ENCODE results near the gene NABP2.
A peak's percentile ranks its signal among the peaks of the same experiment; 100 is the strongest.

Gene NABP2

DNA sequence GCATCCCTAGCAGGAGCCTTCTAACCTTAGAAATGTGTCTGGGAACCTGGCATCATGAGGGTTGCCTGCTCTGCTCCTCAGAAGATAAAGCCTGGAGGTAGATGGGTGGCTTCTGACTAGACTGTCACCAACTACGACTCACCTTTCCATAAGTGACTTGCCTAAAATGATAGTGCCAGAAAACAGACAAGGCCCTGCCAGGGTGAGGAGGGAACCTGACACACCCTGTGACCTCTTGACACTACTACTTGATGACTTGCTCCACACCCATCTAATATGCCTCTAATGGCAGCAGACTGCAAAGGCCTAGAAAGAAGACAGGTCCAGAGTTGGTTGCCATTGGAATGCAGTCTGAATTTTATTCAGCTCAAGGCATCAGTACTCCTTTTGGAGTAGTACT lies 11.8 kb upstream of the NABP2 start:
- no peaks in the 10 kb centered on the region for H3K9me3 ChIP-seq (ENCODE audit: control insufficient read depth, low read length)
- no peak overlapping the region for H3K4me3 ChIP-seq (ENCODE audit: insufficient read depth, low read depth, low read length)
- WGBS, 2 experiments: 92 to 94% methylated on average over 1 of the region's 1 CpG
- H3K36me3 ChIP-seq (ENCODE audit: control insufficient read depth, insufficient read depth, low read length): peaks cover 59% of the 10 kb centered on the region
- H3K4me1 ChIP-seq (ENCODE audit: control insufficient read depth, insufficient read depth, low read length): no peaks in the 10 kb centered on the region
- H3K27ac ChIP-seq (ENCODE audit: insufficient read depth, low read depth, low read length, poor library complexity, severe bottlenecking): no peak overlapping the region
- H3K27me3 ChIP-seq (ENCODE audit: control insufficient read depth, insufficient read depth, low read length, poor library complexity, severe bottlenecking): no peaks in the 10 kb centered on the region

DNA sequence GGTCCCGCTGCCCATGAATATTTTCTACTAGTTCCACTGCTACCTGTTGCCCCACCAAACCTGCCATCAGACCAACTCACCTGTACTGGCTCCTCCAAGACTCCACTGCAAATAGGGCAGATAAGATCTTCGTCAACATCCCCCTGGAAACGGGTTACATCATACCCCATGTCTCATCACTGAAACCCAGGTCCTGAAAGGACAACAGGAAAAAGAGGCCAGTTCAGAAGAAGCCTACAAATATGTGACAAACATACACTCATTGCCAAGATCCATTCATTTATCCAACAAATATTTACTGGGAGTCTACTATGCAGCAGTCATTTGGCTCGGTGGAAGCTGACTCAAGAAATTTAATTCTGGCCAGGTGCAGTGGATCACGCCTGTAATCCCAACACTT lies 10.3 kb upstream of the NABP2 start:
- Histone ChIP-seq H3K27ac (ENCODE audit: insufficient read depth, low read depth, low read length, poor library complexity, severe bottlenecking) (no peak overlapping the region), H3K36me3 (ENCODE audit: control insufficient read depth, insufficient read depth, low read length) (peaks cover 46% of the 10 kb centered on the region), H3K4me3 (ENCODE audit: insufficient read depth, low read depth, low read length) (no peak overlapping the region), H3K9me3 (ENCODE audit: control insufficient read depth, low read length) (no peaks in the 10 kb centered on the region), H3K4me1 (ENCODE audit: control insufficient read depth, insufficient read depth, low read length) (no peaks in the 10 kb centered on the region), H3K27me3 (ENCODE audit: control insufficient read depth, insufficient read depth, low read length, poor library complexity, severe bottlenecking) (no peaks in the 10 kb centered on the region)
- WGBS, 2 experiments: 90 to 94% methylated on average over 5 of the region's 5 CpGs

DNA sequence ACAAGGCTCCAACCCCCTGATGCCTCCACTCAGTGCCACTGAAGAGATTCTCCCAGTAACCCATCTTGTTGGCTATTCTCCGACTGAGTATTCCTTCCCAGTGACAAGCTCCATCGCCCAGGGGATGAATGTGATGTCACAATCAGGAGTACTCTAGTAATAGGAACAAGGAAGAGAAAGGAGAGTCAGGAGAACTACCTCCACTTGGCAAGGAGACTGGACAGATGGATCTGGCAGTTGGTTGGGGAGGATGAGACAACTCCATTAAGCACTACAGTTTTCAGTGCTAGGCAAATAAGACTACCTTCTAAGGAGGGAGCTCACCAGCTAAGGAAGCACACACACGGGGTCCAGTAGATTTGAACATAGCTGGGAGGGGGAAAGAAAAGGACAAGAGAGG lies 7.7 kb upstream of the NABP2 start:
- peaks cover 29% of the 10 kb centered on the region for H3K36me3 ChIP-seq (ENCODE audit: control insufficient read depth, insufficient read depth, low read length)
- peaks cover 4% of the 10 kb centered on the region for H3K4me1 ChIP-seq (ENCODE audit: control insufficient read depth, insufficient read depth, low read length)
- no peak overlapping the region for H3K27ac ChIP-seq (ENCODE audit: insufficient read depth, low read depth, low read length, poor library complexity, severe bottlenecking)
- no peak overlapping the region for H3K4me3 ChIP-seq (ENCODE audit: insufficient read depth, low read depth, low read length)
- 95 to 97% methylated on average over 3 of the region's 3 CpGs for WGBS, 2 experiments
- no peaks in the 10 kb centered on the region for H3K27me3 ChIP-seq (ENCODE audit: control insufficient read depth, insufficient read depth, low read length, poor library complexity, severe bottlenecking)
- no peaks in the 10 kb centered on the region for H3K9me3 ChIP-seq (ENCODE audit: control insufficient read depth, low read length)

DNA sequence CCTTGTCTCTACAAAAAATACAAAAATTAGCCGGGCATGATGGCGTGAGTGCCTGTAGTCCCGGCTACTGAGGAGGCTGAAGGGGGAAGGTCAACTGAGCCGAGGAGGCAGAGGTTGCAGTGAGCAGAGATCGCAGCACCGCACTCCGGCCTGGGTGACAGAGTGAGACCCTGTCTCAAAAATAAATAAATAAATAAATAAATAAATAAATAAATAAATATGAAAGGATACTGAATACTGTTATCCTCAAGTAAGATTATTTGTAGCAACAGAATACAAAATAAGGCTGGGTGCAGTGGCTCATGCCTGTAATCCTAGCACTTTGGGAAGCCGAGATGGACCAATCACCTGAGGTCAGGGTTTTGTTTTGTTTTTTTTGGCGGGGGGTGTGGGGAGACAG lies 4.3 kb upstream of the NABP2 start:
- Histone ChIP-seq H3K4me3 (ENCODE audit: insufficient read depth, low read depth, low read length) (no peak overlapping the region), H3K9me3 (ENCODE audit: control insufficient read depth, low read length) (no peaks in the 10 kb centered on the region), H3K27me3 (ENCODE audit: control insufficient read depth, insufficient read depth, low read length, poor library complexity, severe bottlenecking) (no peaks in the 10 kb centered on the region), H3K27ac (ENCODE audit: insufficient read depth, low read depth, low read length, poor library complexity, severe bottlenecking) (no peak overlapping the region), H3K4me1 (ENCODE audit: control insufficient read depth, insufficient read depth, low read length) (peaks cover 4% of the 10 kb centered on the region), H3K36me3 (ENCODE audit: control insufficient read depth, insufficient read depth, low read length) (peaks cover 4% of the 10 kb centered on the region)
- WGBS, 2 experiments: 91 to 95% methylated on average over 7 to 8 of the region's 9 CpGs

GRCh38 chr12:56220611-56221231 lies 3.4 kb upstream of the NABP2 start:
- Histone ChIP-seq H3K27ac (ENCODE audit: insufficient read depth, low read depth, low read length, poor library complexity, severe bottlenecking) (peak overlapping the region; percentile 92), H3K4me3 (ENCODE audit: insufficient read depth, low read depth, low read length) (peak overlapping the region; percentile 81), H3K27me3 (ENCODE audit: control insufficient read depth, insufficient read depth, low read length, poor library complexity, severe bottlenecking) (no peaks in the 10 kb centered on the region), H3K4me1 (ENCODE audit: control insufficient read depth, insufficient read depth, low read length) (peaks cover 4% of the 10 kb centered on the region), H3K36me3 (ENCODE audit: control insufficient read depth, insufficient read depth, low read length) (peaks cover 4% of the 10 kb centered on the region), H3K9me3 (ENCODE audit: control insufficient read depth, low read length) (no peaks in the 10 kb centered on the region)
- WGBS, 2 experiments: 43 to 48% methylated on average over 10 of the region's 10 CpGs

- peak overlapping the region; percentile 81 for H3K4me3 ChIP-seq (ENCODE audit: insufficient read depth, low read depth, low read length)
- peaks cover 4% of the 10 kb centered on the region for H3K4me1 ChIP-seq (ENCODE audit: control insufficient read depth, insufficient read depth, low read length)
- no peaks in the 10 kb centered on the region for H3K9me3 ChIP-seq (ENCODE audit: control insufficient read depth, low read length)
- H3K36me3 ChIP-seq (ENCODE audit: control insufficient read depth, insufficient read depth, low read length): peaks cover 4% of the 10 kb centered on the region
- no peaks in the 10 kb centered on the region for H3K27me3 ChIP-seq (ENCODE audit: control insufficient read depth, insufficient read depth, low read length, poor library complexity, severe bottlenecking)
- WGBS, 2 experiments: 0% methylated on average over 21 of the region's 21 CpGs
- peak overlapping the region; percentile 92 for H3K27ac ChIP-seq (ENCODE audit: insufficient read depth, low read depth, low read length, poor library complexity, severe bottlenecking)
These were observed 2.8 kb upstream of the NABP2 start for GRCh38 chr12:56221232-56221756.

- peaks cover 2% of the 10 kb centered on the region for H3K36me3 ChIP-seq (ENCODE audit: control insufficient read depth, insufficient read depth, low read length)
- no peaks in the 10 kb centered on the region for H3K9me3 ChIP-seq (ENCODE audit: control insufficient read depth, low read length)
- H3K27me3 ChIP-seq (ENCODE audit: control insufficient read depth, insufficient read depth, low read length, poor library complexity, severe bottlenecking): no peaks in the 10 kb centered on the region
- H3K4me1 ChIP-seq (ENCODE audit: control insufficient read depth, insufficient read depth, low read length): peaks cover 4% of the 10 kb centered on the region
- WGBS, 2 experiments: 25 to 27% methylated on average over 42 of the region's 42 CpGs
- peak within 1 kb of the TSS; percentile 81 for H3K4me3 ChIP-seq (ENCODE audit: insufficient read depth, low read depth, low read length)
- H3K27ac ChIP-seq (ENCODE audit: insufficient read depth, low read depth, low read length, poor library complexity, severe bottlenecking): peak within 1 kb of the TSS; percentile 92
These were observed 2.2 kb upstream of the NABP2 start, which contains the start of gene RNF41 for GRCh38 chr12:56221757-56222530. RNF41 (minus strand) TSS chr12:56221922; CDS start chr12:56214047, 7,875 bp downstream.

DNA sequence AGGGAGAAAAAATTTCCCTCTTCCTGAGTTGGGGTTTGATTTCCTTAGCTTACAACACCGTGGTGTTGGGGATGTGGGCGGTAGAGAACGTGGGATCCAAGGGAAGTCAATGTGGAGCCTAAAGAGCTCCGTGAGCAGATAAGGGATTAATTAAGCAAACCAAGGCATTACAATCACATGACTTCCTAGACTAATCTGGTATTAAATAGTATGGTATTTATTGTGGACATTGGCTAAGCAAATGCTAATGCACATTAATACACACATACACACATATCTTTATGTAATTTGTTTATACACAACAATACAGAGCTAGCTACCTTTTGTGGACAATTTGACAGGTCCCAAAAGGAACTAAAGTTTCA lies 1.6 kb upstream of the NABP2 start:
- H3K27me3 ChIP-seq (ENCODE audit: control insufficient read depth, insufficient read depth, low read length, poor library complexity, severe bottlenecking): no peaks in the 10 kb centered on the region
- H3K9me3 ChIP-seq (ENCODE audit: control insufficient read depth, low read length): no peaks in the 10 kb centered on the region
- 90 to 91% methylated on average over 4 of the region's 4 CpGs for WGBS, 2 experiments
- peak overlapping the region; percentile 79 for H3K27ac ChIP-seq (ENCODE audit: insufficient read depth, low read depth, low read length, poor library complexity, severe bottlenecking)
- H3K36me3 ChIP-seq (ENCODE audit: control insufficient read depth, insufficient read depth, low read length): no peaks in the 10 kb centered on the region
- peak overlapping the region; percentile 81 for H3K4me3 ChIP-seq (ENCODE audit: insufficient read depth, low read depth, low read length)
- H3K4me1 ChIP-seq (ENCODE audit: control insufficient read depth, insufficient read depth, low read length): peaks cover 4% of the 10 kb centered on the region

GRCh38 chr12:56223571-56224101 lies 506 bp upstream of the NABP2 start:
- Histone ChIP-seq H3K27me3 (ENCODE audit: control insufficient read depth, insufficient read depth, low read length, poor library complexity, severe bottlenecking) (no peaks in the 10 kb centered on the region), H3K9me3 (ENCODE audit: control insufficient read depth, low read length) (no peaks in the 10 kb centered on the region), H3K4me1 (ENCODE audit: control insufficient read depth, insufficient read depth, low read length) (peaks cover 4% of the 10 kb centered on the region), H3K36me3 (ENCODE audit: control insufficient read depth, insufficient read depth, low read length) (no peaks in the 10 kb centered on the region), H3K4me3 (ENCODE audit: insufficient read depth, low read depth, low read length) (peak overlapping the region; percentile 55), H3K27ac (ENCODE audit: insufficient read depth, low read depth, low read length, poor library complexity, severe bottlenecking) (peak overlapping the region; percentile 52)
- WGBS, 2 experiments: 67 to 71% methylated on average over 15 of the region's 15 CpGs

- no peak overlapping the region for H3K27ac ChIP-seq (ENCODE audit: insufficient read depth, low read depth, low read length, poor library complexity, severe bottlenecking)
- H3K27me3 ChIP-seq (ENCODE audit: control insufficient read depth, insufficient read depth, low read length, poor library complexity, severe bottlenecking): no peaks in the 10 kb centered on the region
- H3K36me3 ChIP-seq (ENCODE audit: control insufficient read depth, insufficient read depth, low read length): no peaks in the 10 kb centered on the region
- H3K9me3 ChIP-seq (ENCODE audit: control insufficient read depth, low read length): no peaks in the 10 kb centered on the region
- peaks cover 4% of the 10 kb centered on the region for H3K4me1 ChIP-seq (ENCODE audit: control insufficient read depth, insufficient read depth, low read length)
- peak overlapping the region; percentile 55 for H3K4me3 ChIP-seq (ENCODE audit: insufficient read depth, low read depth, low read length)
- 88 to 92% methylated on average over 11 of the region's 11 CpGs for WGBS, 2 experiments
These were observed 812 bp downstream of the NABP2 start for GRCh38 chr12:56224954-56225353.
